SK-N-SH (cell line): ENCODE data around the gene TRA2A. TPM values are rescaled to one million over a fixed set of nuclear protein-coding genes. Genes with fewer than 3 reads are reported as not detected.
"Not testable (repeated sequence)": the region's sequence is repeated elsewhere in the genome, so short reads cannot be mapped to it uniquely, and the experiment has no call there.

Experiments
- CTCF ChIA-PET: fragments of 300-600, 350-600 bp; formaldehyde crosslinking; extraction: SDS; loops from one replicate; lab custom pipeline; 2021; lab: Yijun Ruan, JAX
- POLR2A ChIA-PET: fragments of 350-600 bp; sonication (Branson Sonifier 250); formaldehyde crosslinking; extraction: SDS; loops from one replicate; lab custom pipeline; 2020; ENCODE audit warnings: antibody characterized with exemption, inconsistent platforms; lab: Yijun Ruan, JAX
- DNase-seq: peaks from one replicate; pipeline ENCODE4 v3.0.0; 2012
- H2AFZ ChIP-seq: fragments of 200-600 bp; sonication (generic); 2 replicates; pipeline ENCODE4 v1.8.1; 2016; ENCODE audit warnings: antibody characterized with exemption, mild to moderate bottlenecking, low read depth
- H3F3A ChIP-seq: fragments of 200-600 bp; sonication (generic); replicated peaks from 2 replicates; pipeline ENCODE3; 2016; ENCODE audit warnings: antibody characterized with exemption, mild to moderate bottlenecking; ENCODE audit not compliant: insufficient read depth
- H3K27ac ChIP-seq, 2 experiments: fragments of 200-500 bp in 1 of 2; fragments of 200-600 bp in 1 of 2; sonication (Bioruptor generic) in 1 of 2; sonication (generic), shearing (Covaris generic) in 1 of 2; 2 replicates each; pipeline versions ENCODE4 v1.5.1 to v1.6.1; 2014 to 2016; ENCODE audit warnings: low read depth in 2 of 2, inconsistent platforms in 1 of 2, low read length in 1 of 2, mild to moderate bottlenecking in 1 of 2, mixed read lengths in 1 of 2
- H3K27me3 ChIP-seq: fragments of 200-600 bp; sonication (generic), shearing (Covaris generic); 2 replicates; pipeline ENCODE4 v1.6.1; 2016; ENCODE audit warnings: mixed run types; ENCODE audit not compliant: insufficient read depth
- H3K36me3 ChIP-seq, 2 experiments: fragments of 200-500 bp in 1 of 2; fragments of 200-600 bp in 1 of 2; sonication (Bioruptor generic) in 1 of 2; sonication (generic) in 1 of 2; replicated peaks in 1 of 2; 2 replicates each; pipeline versions ENCODE3 to v1.5.1; 2014 to 2016; ENCODE audit warnings: low read length in 1 of 2, mild to moderate bottlenecking in 1 of 2; ENCODE audit not compliant: insufficient read depth in 2 of 2, control insufficient read depth in 1 of 2
- H3K4me1 ChIP-seq, 2 experiments: fragments of 200-500 bp in 1 of 2; fragments of 200-600 bp in 1 of 2; sonication (Bioruptor generic) in 1 of 2; sonication (generic), shearing (Covaris generic) in 1 of 2; 2 replicates each; pipeline versions ENCODE4 v1.5.1 to v1.6.1; 2014 to 2016; ENCODE audit warnings: low read depth in 1 of 2, low read length in 1 of 2, mixed run types in 1 of 2; ENCODE audit not compliant: insufficient read depth in 2 of 2, control insufficient read depth in 1 of 2
- H3K4me2 ChIP-seq: fragments of 200-600 bp; sonication (generic), shearing (Covaris generic); 2 replicates; pipeline ENCODE4 v1.6.1; 2017; ENCODE audit warnings: mixed run types
- H3K4me3 ChIP-seq, 2 experiments: fragments of 200-500 bp in 1 of 2; fragments of 200-600 bp in 1 of 2; sonication (Bioruptor generic) in 1 of 2; sonication (generic), shearing (Covaris generic) in 1 of 2; 2 replicates each; pipeline versions ENCODE4 v1.5.1 to v1.8.1; 2014 to 2016; ENCODE audit warnings: low read depth in 2 of 2, inconsistent platforms in 1 of 2, low read length in 1 of 2, mild to moderate bottlenecking in 1 of 2, mixed read lengths in 1 of 2, moderate library complexity in 1 of 2
- H3K79me2 ChIP-seq: fragments of 200-600 bp; sonication (generic); 2 replicates; pipeline ENCODE4 v1.8.1; 2017; ENCODE audit warnings: mild to moderate bottlenecking; ENCODE audit not compliant: insufficient read depth
- H3K9ac ChIP-seq: fragments of 200-600 bp; sonication (generic); 2 replicates; pipeline ENCODE4 v1.6.1; 2017; ENCODE audit warnings: mixed run types
- H3K9me2 ChIP-seq: fragments of 200-600 bp; sonication (generic); 2 replicates; pipeline ENCODE4 v1.6.1; 2017; ENCODE audit warnings: mixed run types
- H3K9me3 ChIP-seq: fragments of 200-600 bp; sonication (generic); 2 replicates; pipeline ENCODE4 v1.6.1; 2017; ENCODE audit warnings: mixed run types, mild to moderate bottlenecking, moderate library complexity
- H4K20me1 ChIP-seq: fragments of 200-600 bp; sonication (generic); 2 replicates; pipeline ENCODE4 v1.6.1; 2017; ENCODE audit warnings: mild to moderate bottlenecking, mixed run types; ENCODE audit not compliant: insufficient read depth
- CTCF ChIP-seq: fragments of 200-600 bp; sonication (generic); IDR thresholded peaks from 2 replicates; pipeline ENCODE4 v1.6.1; 2017; ENCODE audit warnings: antibody characterized with exemption, mild to moderate bottlenecking, moderate library complexity
- EZH2phosphoT487 ChIP-seq: fragments of 200-600 bp; sonication (generic); IDR thresholded peaks from 2 replicates; pipeline ENCODE4 v1.6.1; 2017; ENCODE audit warnings: low read depth, mixed run types, mild to moderate bottlenecking, antibody characterized with exemption, moderate library complexity, borderline replicate concordance
- GABPA ChIP-seq: IDR thresholded peaks from 2 replicates; pipeline ENCODE4 v1.4.0; 2012; ENCODE audit warnings: low read depth, mild to moderate bottlenecking
- JUND ChIP-seq: IDR thresholded peaks from 2 replicates; pipeline ENCODE4 v1.4.0; 2012
- MEF2A ChIP-seq: IDR thresholded peaks from 2 replicates; pipeline ENCODE4 v1.4.0; 2012; ENCODE audit warnings: low read depth, borderline replicate concordance
- MXI1 ChIP-seq: IDR thresholded peaks from 2 replicates; pipeline ENCODE4 v1.6.1; 2012; ENCODE audit warnings: mild to moderate bottlenecking, low read depth, low read length, improper control_type of control experiment
- NRF1 ChIP-seq: IDR thresholded peaks from 2 replicates; pipeline ENCODE4 v1.6.1; 2012; ENCODE audit warnings: low read depth, mild to moderate bottlenecking, low read length
- POLR2AphosphoS5 ChIP-seq: IDR thresholded peaks from 2 replicates; pipeline ENCODE4 v1.6.1; 2012; ENCODE audit warnings: low read depth, low read length
- RAD21 ChIP-seq: IDR thresholded peaks from 2 replicates; pipeline ENCODE4 v1.6.1; 2012; ENCODE audit warnings: mild to moderate bottlenecking, low read length
- RCOR1 ChIP-seq: fragments of 150-350 bp; IDR thresholded peaks from 2 replicates; pipeline ENCODE4 v1.6.1; 2017; ENCODE audit warnings: antibody characterized with exemption, low read length
- TAF1 ChIP-seq: IDR thresholded peaks from 2 replicates; pipeline ENCODE4 v1.6.1; 2012; ENCODE audit warnings: low read depth, mild to moderate bottlenecking, low read length, moderate library complexity, borderline replicate concordance
- TCF12 ChIP-seq: IDR thresholded peaks from 2 replicates; pipeline ENCODE4 v1.4.0; 2012
- YY1 ChIP-seq: IDR thresholded peaks from 2 replicates; pipeline ENCODE4 v1.4.0; 2012; ENCODE audit warnings: low read depth, mild to moderate bottlenecking
- WGBS: methylation state at CpG from one replicate; pipeline ENCODE4 v1.1.6; 2017; ENCODE audit warnings: low lambda C conversion rate; 5-methylcytosine and 5-hydroxymethylcytosine counted together
- polyA plus RNA-seq, 3 experiments: library from polyadenylated mRNA; depleted of rRNA; stranded (reverse); fragments of >200 nt; gene quantifications; 2 replicates each; pipeline ENCODE4 v1.2.3, GENCODE V29; 2012

Gene TRA2A
- polyA plus RNA-seq, 1 of the 3 experiments (the other 2 are of a cell fraction): 62.1 TPM

- peaks cover 100% of the 10 kb centered on the region for H4K20me1 ChIP-seq
- H3F3A ChIP-seq: peaks cover 11% of the 10 kb centered on the region
- TF ChIP-seq TAF1: no peak
- no peak for TF ChIP-seq POLR2AphosphoS5
- no peak for TF ChIP-seq JUND
- TF ChIP-seq MEF2A: no peak
- TF ChIP-seq NRF1: 0 out of 2 replicates have a peak, but pooled peaks have one; percentile 5
- no peaks in the 10 kb centered on the region for H3K9me2 ChIP-seq
- no peak overlapping the region for H3K4me2 ChIP-seq
- H3K36me3 ChIP-seq: peaks cover 35 to 57% of the 10 kb centered on the region in 2 experiments
- no peak overlapping the region for H3K4me3 ChIP-seq
- no peaks in the 10 kb centered on the region for H3K9me3 ChIP-seq
- ChIA-PET POLR2A (interaction anchor here (0.8 kb wide), 1 partner anchor 13 kb away, joined by 3 read pairs; no protein-coding TSS in a partner anchor), CTCF (interaction anchor here (0.8 to 3.0 kb wide), 5 partner anchors 17 to 262 kb away, joined by 4 to 23 read pairs (median 5); no protein-coding TSS in a partner anchor)
- no peak overlapping the region for H3K27ac ChIP-seq
- H3K9ac ChIP-seq: no peak overlapping the region
- H3K79me2 ChIP-seq: peaks cover 100% of the 10 kb centered on the region
- no peak for DNase-seq
- H3K4me1 ChIP-seq: peaks cover 0 to 20% of the 10 kb centered on the region in 2 experiments; a peak in 3 of 4 replicates
- H2AFZ ChIP-seq: no peak overlapping the region
- no peaks in the 10 kb centered on the region for H3K27me3 ChIP-seq
- WGBS: 75% methylated on average over 2 of the region's 2 CpGs
Measured at GRCh38 chr7:23523486-23524075, 8.2 kb downstream of the TRA2A start.

- Histone ChIP-seq H3K27me3 (no peaks in the 10 kb centered on the region), H3F3A (no peaks in the 10 kb centered on the region), H3K9ac (no peak overlapping the region), H3K9me2 (no peaks in the 10 kb centered on the region), H4K20me1 (peaks cover 93% of the 10 kb centered on the region), H3K4me2 (no peak overlapping the region), H3K4me3 (no peak overlapping the region)
- POLR2A ChIA-PET: interaction anchor here (0.7 kb wide), 2 partner anchors 11 kb away, joined by 4 to 6 read pairs; no protein-coding TSS in a partner anchor
- TF ChIP-seq RCOR1: no peak
- peak; percentile 53 for TF ChIP-seq CTCF
- TF ChIP-seq RAD21: peak; percentile 47
- TF ChIP-seq, all 33 proteins: peak for 2
- DNase-seq: no peak
- peaks cover 39 to 79% of the 10 kb centered on the region in 2 experiments for H3K36me3 ChIP-seq
- WGBS: 98% methylated on average over 7 of the region's 7 CpGs
- peaks cover 100% of the 10 kb centered on the region for H3K79me2 ChIP-seq
- no peaks in the 10 kb centered on the region for H3K9me3 ChIP-seq
- peaks cover 0 to 13% of the 10 kb centered on the region in 2 experiments; a peak in 3 of 4 replicates for H3K4me1 ChIP-seq
- no peak overlapping the region for H3K27ac ChIP-seq
- CTCF ChIA-PET: interaction anchor here (0.9 to 2.3 kb wide), 12 partner anchors 10 to 249 kb away, joined by 3 to 14 read pairs (median 4); no protein-coding TSS in a partner anchor
- no peak overlapping the region for H2AFZ ChIP-seq
Measured at GRCh38 chr7:23520582-23520981, 11.2 kb downstream of the TRA2A start.

- Histone ChIP-seq H2AFZ (no peak overlapping the region), H3K27me3 (no peaks in the 10 kb centered on the region), H3K27ac (no peak overlapping the region), H3K9me2 (no peaks in the 10 kb centered on the region), H3F3A (peaks cover 10% of the 10 kb centered on the region), H3K9ac (no peak overlapping the region), H3K4me2 (no peak overlapping the region), H3K4me3 (no peak overlapping the region), H3K9me3 (no peaks in the 10 kb centered on the region), H3K79me2 (peaks cover 94% of the 10 kb centered on the region), H3K36me3 (peaks cover 50 to 91% of the 10 kb centered on the region in 2 experiments), H4K20me1 (peaks cover 46% of the 10 kb centered on the region), H3K4me1 (no peaks in the 10 kb centered on the region)
- DNase-seq: no peak
- ChIA-PET CTCF (interaction anchor here (0.9 kb wide), 1 partner anchor 238 kb away, joined by 3 read pairs; no protein-coding TSS in a partner anchor), POLR2A (no interaction called here)
- 98% methylated on average over 2 of the region's 2 CpGs for WGBS
- TF ChIP-seq TCF12 (no peak), YY1 (no peak), POLR2AphosphoS5 (no peak), NRF1 (no peak), MEF2A (no peak), GABPA (no peak), MXI1 (no peak), EZH2phosphoT487 (no peak)
Measured at GRCh38 chr7:23514755-23515154, 17.0 kb downstream of the TRA2A start.

- H3K4me1 ChIP-seq, H3K27me3 ChIP-seq, H3F3A ChIP-seq, H3K4me2 ChIP-seq, H3K9me3 ChIP-seq, DNase-seq, H3K9ac ChIP-seq, CTCF ChIA-PET, H3K4me3 ChIP-seq, H2AFZ ChIP-seq, H3K9me2 ChIP-seq, POLR2A ChIA-PET, H3K27ac ChIP-seq: not testable (repeated sequence)
- WGBS: 94% methylated on average over 6 of the region's 6 CpGs
- Histone ChIP-seq H3K79me2 (peaks cover 94% of the 10 kb centered on the region), H4K20me1 (peaks cover 46% of the 10 kb centered on the region), H3K36me3 (peaks cover 48 to 91% of the 10 kb centered on the region in 2 experiments)
Measured at GRCh38 chr7:23513746-23514145, 18.0 kb downstream of the TRA2A start.
